SK-N-MC (cell line): ENCODE measurements around the gene MEGF8.

ENCODE experiments used
- EZH2 ChIP-seq: fragments of 200-600 bp; sonication (generic); IDR thresholded peaks from one replicate; pipeline ENCODE4 v1.6.1; 2017; ENCODE audit warnings: antibody characterized with exemption
- POLR2AphosphoS5 ChIP-seq: IDR thresholded peaks from 2 replicates; pipeline ENCODE4 v1.6.1; 2012; ENCODE audit warnings: mild to moderate bottlenecking, low read depth, low read length, borderline replicate concordance

DNA sequence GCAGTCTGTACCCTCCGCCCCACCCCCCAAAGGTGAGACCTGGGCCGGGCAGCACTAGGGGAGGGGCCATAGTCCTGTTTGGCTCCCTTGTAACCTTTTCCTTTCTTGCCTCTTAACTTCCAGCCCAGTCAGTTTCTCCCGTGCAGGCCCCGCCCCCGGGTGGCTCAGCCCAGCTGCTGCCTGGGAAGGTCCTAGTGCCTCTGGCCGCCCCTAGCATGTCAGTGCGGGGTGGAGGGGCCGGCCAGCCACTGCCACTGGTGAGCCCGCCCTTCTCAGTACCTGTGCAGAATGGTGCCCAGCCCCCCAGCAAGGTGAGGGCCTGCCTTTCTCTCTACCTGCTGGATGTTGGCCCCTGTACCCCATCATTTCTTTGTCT, 34.0 kb upstream of the MEGF8 start:
- no peak for TF ChIP-seq EZH2
- TF ChIP-seq POLR2AphosphoS5: 0 out of 2 replicates have a peak, but pooled peaks have one; percentile 12
